ENCODE data around the gene SPAST. TPM values are rescaled to one million over a fixed set of nuclear protein-coding genes. Genes with fewer than 3 reads are reported as not detected.

SPAST gene
- total and polyA plus RNA-seq, 2 of the 13 experiments (the other 11 are each of a cell fraction or from before 2014, with no cell fraction given) = 11.5 to 40.4 TPM

DNA sequence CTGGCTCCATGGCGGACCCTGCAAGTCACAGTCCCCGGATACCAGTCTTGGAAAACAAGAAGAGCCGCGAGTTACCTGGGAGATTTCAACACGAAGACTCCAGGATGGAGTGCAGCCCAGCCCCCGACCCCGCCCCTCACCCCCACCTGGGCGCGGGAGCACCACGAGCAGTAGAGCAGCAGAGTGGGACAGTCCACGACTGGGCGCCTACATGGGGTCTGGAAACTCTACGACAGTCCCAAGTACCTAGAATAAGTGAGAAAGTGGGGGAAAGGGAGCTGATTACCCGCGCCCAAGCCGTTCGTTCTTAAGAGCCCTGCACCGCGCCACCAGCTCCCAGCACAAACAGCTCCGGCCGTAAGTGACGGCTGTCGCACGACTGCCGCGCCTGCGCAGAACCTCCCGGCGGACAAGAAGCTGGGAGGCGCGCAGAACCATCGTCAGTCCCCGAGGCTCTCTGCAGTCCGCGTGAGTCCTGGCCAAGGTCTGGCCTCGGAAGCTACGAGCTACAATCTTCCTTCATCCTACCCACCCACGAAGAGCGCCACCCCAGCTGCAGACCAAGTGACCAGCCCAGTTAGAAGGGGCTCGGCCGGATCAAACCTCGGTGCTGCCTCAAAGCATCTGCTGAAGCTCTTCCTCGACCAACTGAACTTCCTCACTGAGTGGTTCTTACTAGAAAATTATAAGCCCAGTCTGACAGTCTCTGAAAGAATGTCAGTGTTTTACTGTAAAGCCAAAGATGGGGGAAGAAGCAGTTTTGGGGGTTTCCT is 23.7 kb upstream of the SPAST start, which contains the start of gene DPY30 (continued):
- TF ChIP-seq HNRNPUL1 (IDR thresholded peaks at IDR 0.05; ENCODE audit: low read depth, low read length) = no peak
- TF ChIP-seq ZNF205 (CRISPR knock-in tag; IDR thresholded peaks at IDR 0.05) = peak; percentile 95; the same call in 1 of the 2 replicates
- peak; percentile 74 for TF ChIP-seq ZMAT3 (CRISPR knock-in tag; conservative IDR thresholded peaks at IDR 0.05)
- no peak for TF ChIP-seq CHD4 (IDR thresholded peaks at IDR 0.05; ENCODE audit: borderline replicate concordance, low read length)
- TF ChIP-seq MTA1 (CRISPR knock-in tag; IDR thresholded peaks at IDR 0.05; ENCODE audit: borderline replicate concordance) = 0 out of 2 replicates have a peak, but pooled peaks have one; percentile 51
- TF ChIP-seq IRF2 (CRISPR knock-in tag; IDR thresholded peaks at IDR 0.05) = peak; percentile 74
- TF ChIP-seq GATAD2A (CRISPR knock-in tag; IDR thresholded peaks at IDR 0.05) = 0 out of 2 replicates have a peak, but pooled peaks have one; percentile 59
- TF ChIP-seq, protein P1, sequence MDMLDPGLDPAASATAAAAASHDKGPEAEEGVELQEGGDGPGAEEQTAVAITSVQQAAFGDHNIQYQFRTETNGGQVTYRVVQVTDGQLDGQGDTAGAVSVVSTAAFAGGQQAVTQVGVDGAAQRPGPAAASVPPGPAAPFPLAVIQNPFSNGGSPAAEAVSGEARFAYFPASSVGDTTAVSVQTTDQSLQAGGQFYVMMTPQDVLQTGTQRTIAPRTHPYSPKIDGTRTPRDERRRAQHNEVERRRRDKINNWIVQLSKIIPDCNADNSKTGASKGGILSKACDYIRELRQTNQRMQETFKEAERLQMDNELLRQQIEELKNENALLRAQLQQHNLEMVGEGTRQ (IDR thresholded peaks at IDR 0.05; ENCODE audit: low read depth, low read length) = no peak
- TF ChIP-seq, protein P1 (CRISPR knock-in tag; IDR thresholded peaks at IDR 0.05; ENCODE audit: borderline replicate concordance) = no peak
- TF ChIP-seq TAF15 (IDR thresholded peaks at IDR 0.05; ENCODE audit: low read depth, low read length, poor library complexity, severe bottlenecking) = no peak
- TF ChIP-seq ZFYVE20 (CRISPR knock-in tag; IDR thresholded peaks at IDR 0.05; ENCODE audit: borderline replicate concordance, low read depth) = no peak
- TF ChIP-seq STAG1 (CRISPR knock-in tag; IDR thresholded peaks at IDR 0.05) = peak; percentile 49
- TF ChIP-seq, protein P2, sequence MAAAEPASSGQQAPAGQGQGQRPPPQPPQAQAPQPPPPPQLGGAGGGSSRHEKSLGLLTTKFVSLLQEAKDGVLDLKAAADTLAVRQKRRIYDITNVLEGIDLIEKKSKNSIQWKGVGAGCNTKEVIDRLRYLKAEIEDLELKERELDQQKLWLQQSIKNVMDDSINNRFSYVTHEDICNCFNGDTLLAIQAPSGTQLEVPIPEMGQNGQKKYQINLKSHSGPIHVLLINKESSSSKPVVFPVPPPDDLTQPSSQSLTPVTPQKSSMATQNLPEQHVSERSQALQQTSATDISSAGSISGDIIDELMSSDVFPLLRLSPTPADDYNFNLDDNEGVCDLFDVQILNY (CRISPR knock-in tag; conservative IDR thresholded peaks at IDR 0.05) = no peak; the same call in 1 of the 2 replicates
- peak; percentile 92 for TF ChIP-seq ZNF781 (CRISPR knock-in tag; IDR thresholded peaks at IDR 0.05; ENCODE audit: borderline replicate concordance, not compliant biosample characterization)
- peak; percentile 56; the same call in 1 of the 2 replicates for TF ChIP-seq ZMYM2 (CRISPR knock-in tag; IDR thresholded peaks at IDR 0.05)
- TF ChIP-seq ZNF891 (CRISPR knock-in tag; IDR thresholded peaks at IDR 0.05) = peak; percentile 87; the same call in 1 of the 2 replicates
- TF ChIP-seq, protein P3, sequence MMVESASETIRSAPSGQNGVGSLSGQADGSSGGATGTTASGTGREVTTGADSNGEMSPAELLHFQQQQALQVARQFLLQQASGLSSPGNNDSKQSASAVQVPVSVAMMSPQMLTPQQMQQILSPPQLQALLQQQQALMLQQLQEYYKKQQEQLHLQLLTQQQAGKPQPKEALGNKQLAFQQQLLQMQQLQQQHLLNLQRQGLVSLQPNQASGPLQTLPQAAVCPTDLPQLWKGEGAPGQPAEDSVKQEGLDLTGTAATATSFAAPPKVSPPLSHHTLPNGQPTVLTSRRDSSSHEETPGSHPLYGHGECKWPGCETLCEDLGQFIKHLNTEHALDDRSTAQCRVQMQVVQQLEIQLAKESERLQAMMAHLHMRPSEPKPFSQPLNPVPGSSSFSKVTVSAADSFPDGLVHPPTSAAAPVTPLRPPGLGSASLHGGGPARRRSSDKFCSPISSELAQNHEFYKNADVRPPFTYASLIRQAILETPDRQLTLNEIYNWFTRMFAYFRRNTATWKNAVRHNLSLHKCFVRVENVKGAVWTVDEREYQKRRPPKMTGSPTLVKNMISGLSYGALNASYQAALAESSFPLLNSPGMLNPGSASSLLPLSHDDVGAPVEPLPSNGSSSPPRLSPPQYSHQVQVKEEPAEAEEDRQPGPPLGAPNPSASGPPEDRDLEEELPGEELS (CRISPR knock-in tag; IDR thresholded peaks at IDR 0.05) = peak; percentile 65
- TF ChIP-seq, protein P4, sequence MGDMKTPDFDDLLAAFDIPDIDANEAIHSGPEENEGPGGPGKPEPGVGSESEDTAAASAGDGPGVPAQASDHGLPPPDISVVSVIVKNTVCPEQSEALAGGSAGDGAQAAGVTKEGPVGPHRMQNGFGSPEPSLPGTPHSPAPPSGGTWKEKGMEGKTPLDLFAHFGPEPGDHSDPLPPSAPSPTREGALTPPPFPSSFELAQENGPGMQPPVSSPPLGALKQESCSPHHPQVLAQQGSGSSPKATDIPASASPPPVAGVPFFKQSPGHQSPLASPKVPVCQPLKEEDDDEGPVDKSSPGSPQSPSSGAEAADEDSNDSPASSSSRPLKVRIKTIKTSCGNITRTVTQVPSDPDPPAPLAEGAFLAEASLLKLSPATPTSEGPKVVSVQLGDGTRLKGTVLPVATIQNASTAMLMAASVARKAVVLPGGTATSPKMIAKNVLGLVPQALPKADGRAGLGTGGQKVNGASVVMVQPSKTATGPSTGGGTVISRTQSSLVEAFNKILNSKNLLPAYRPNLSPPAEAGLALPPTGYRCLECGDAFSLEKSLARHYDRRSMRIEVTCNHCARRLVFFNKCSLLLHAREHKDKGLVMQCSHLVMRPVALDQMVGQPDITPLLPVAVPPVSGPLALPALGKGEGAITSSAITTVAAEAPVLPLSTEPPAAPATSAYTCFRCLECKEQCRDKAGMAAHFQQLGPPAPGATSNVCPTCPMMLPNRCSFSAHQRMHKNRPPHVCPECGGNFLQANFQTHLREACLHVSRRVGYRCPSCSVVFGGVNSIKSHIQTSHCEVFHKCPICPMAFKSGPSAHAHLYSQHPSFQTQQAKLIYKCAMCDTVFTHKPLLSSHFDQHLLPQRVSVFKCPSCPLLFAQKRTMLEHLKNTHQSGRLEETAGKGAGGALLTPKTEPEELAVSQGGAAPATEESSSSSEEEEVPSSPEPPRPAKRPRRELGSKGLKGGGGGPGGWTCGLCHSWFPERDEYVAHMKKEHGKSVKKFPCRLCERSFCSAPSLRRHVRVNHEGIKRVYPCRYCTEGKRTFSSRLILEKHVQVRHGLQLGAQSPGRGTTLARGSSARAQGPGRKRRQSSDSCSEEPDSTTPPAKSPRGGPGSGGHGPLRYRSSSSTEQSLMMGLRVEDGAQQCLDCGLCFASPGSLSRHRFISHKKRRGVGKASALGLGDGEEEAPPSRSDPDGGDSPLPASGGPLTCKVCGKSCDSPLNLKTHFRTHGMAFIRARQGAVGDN (CRISPR knock-in tag; IDR thresholded peaks at IDR 0.05) = peak; percentile 98

Data from HepG2 (cell line).